Measurements from ENCODE around the gene SFXN5.

SFXN5 gene

DNA sequence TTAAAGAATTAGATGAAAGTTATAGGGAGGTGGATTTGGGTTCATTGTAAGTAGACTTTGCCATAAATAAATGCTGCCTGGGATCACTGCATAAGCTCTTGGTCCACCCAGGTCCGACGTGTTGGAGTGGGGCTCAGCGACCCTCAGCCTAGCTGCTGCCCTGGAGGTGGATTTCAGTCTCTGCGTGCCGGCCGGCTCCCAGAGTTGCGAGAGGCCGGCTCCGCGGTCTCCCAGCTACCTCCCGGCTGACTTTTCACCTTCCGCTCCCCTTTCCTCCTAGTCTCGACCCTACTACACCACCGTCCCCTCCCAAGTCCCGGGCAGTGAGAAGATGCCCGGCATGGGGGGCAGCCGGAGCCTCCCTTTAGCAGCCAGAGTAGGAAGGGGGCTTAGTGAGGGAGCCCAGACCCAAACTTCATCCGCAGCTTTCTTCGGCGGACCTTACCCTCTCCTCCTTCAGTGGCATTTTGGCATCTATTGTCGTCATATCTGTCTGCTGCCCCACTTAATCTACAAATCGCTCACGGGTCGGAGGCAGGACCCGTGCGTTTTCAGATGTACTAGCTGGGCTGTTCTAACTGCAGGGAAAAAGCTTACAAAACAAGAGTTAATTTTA lies 146.1 kb downstream of the SFXN5 start:
- Mint-ChIP-seq H3K36me3 (peaks cover 0 to 2% of the 10 kb centered on the region in 2 donors), H3K9me3 (no peaks in the 10 kb centered on the region), H3K27me3 (peaks cover 44 to 49% of the 10 kb centered on the region in 2 donors), H3K4me3 (peak overlapping the region in 1 of 2 donors; percentile 3), H3K27ac (no peak overlapping the region), H3K4me1 (peaks cover 16 to 24% of the 10 kb centered on the region in 2 donors)
- ATAC-seq (replicated peaks): no peak
- no peak for DNase-seq

DNA sequence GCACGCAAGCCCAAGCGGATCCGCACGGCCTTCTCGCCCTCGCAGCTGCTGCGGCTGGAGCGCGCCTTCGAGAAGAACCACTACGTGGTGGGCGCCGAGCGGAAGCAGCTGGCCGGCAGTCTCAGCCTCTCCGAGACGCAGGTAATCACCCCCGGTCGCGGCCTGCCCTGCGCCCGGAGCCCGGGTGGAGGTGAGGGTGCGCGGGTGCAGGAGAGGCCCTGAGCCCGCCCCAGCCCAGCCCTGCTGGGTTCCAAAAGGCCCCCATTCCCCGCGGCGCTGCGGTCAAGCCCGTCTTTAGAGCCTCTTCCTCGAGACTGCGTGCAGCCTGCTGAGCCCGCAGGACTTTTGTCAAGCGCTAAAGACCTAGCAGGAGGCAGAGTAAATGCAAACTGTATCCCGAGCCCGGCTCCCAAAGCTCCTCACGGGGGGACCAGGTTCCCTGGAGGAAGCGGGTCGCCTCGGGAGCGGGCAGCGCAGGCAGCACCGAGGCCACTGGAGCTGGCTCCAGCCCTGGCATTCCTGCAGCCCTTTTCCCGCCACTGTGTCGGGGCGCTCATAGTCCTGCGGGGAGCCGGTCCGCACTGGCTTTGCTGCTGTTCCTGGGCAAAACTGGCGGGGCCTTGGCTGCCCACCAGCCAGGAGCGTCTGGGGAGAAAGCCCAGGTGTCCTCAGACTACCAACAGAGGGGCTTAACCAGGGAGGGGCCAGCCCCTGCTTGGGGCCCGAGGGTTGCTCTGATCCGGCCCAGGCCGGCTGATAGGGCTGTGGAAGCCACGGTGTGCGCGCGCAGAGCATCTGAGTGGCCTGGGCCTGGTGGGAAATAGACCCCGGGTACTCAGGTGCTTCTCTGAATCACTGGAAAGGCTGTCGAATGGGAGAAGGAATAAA lies 146.9 kb downstream of the SFXN5 start:
- Mint-ChIP-seq H3K36me3 (peaks cover 0 to 2% of the 10 kb centered on the region in 2 donors), H3K4me1 (peaks cover 18 to 31% of the 10 kb centered on the region in 2 donors), H3K9me3 (no peaks in the 10 kb centered on the region), H3K27ac (peak overlapping the region; percentile 89), H3K27me3 (peaks cover 49 to 57% of the 10 kb centered on the region in 2 donors), H3K4me3 (peak overlapping the region in 1 of 2 donors; percentile 47)
- peak; percentile 16 for DNase-seq
- ATAC-seq (replicated peaks): no peak

- H3K4me1 Mint-ChIP-seq: peaks cover 18 to 34% of the 10 kb centered on the region in 2 donors
- DNase-seq (no peak), ATAC-seq (replicated peaks) (peak; percentile 46 to 62)
- H3K27me3 Mint-ChIP-seq: peaks cover 51 to 60% of the 10 kb centered on the region in 2 donors
- no peaks in the 10 kb centered on the region for H3K9me3 Mint-ChIP-seq
- H3K4me3 Mint-ChIP-seq: peak overlapping the region; percentile 41 to 47
- H3K36me3 Mint-ChIP-seq: peaks cover 0 to 2% of the 10 kb centered on the region in 2 donors
- H3K27ac Mint-ChIP-seq: peak overlapping the region; percentile 89
Observed at GRCh38 chr2:72923833-72924352, 147.6 kb downstream of the SFXN5 start.

DNA sequence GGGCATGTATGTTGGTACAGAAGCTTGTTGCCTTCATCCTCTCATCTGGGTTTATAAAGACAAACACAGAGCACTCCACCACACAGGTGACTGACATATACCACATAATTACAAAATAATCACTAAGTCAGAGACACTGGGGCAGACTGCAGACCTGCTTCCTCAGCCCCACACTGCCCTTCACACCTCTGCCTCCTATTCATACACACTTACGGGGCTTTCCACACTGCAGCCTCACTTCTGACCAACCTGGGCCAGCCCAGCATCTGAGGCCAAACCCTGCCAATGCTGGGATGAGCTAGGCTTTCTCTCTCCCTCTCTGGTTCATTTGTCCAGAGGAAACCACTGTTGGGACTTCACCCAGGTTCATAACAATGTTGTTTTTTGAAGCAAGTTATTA lies 149.7 kb downstream of the SFXN5 start:
- no peak for ATAC-seq (replicated peaks)
- H3K27ac Mint-ChIP-seq: no peak overlapping the region
- H3K4me1 Mint-ChIP-seq: peaks cover 24 to 37% of the 10 kb centered on the region in 2 donors
- H3K36me3 Mint-ChIP-seq: peaks cover 0 to 2% of the 10 kb centered on the region in 2 donors
- H3K4me3 Mint-ChIP-seq: no peak overlapping the region
- DNase-seq: no peak
- H3K27me3 Mint-ChIP-seq: peaks cover 59 to 64% of the 10 kb centered on the region in 2 donors
- no peaks in the 10 kb centered on the region for H3K9me3 Mint-ChIP-seq

GRCh38 chr2:72921088-72921851 lies 150.2 kb downstream of the SFXN5 start:
- peaks cover 0 to 2% of the 10 kb centered on the region in 2 donors for H3K36me3 Mint-ChIP-seq
- H3K9me3 Mint-ChIP-seq: no peaks in the 10 kb centered on the region
- peaks cover 62 to 70% of the 10 kb centered on the region in 2 donors for H3K27me3 Mint-ChIP-seq
- H3K27ac Mint-ChIP-seq: no peak overlapping the region
- peaks cover 28 to 43% of the 10 kb centered on the region in 2 donors for H3K4me1 Mint-ChIP-seq
- H3K4me3 Mint-ChIP-seq: no peak overlapping the region
- no peak for ATAC-seq (replicated peaks)
- DNase-seq: no peak

DNA sequence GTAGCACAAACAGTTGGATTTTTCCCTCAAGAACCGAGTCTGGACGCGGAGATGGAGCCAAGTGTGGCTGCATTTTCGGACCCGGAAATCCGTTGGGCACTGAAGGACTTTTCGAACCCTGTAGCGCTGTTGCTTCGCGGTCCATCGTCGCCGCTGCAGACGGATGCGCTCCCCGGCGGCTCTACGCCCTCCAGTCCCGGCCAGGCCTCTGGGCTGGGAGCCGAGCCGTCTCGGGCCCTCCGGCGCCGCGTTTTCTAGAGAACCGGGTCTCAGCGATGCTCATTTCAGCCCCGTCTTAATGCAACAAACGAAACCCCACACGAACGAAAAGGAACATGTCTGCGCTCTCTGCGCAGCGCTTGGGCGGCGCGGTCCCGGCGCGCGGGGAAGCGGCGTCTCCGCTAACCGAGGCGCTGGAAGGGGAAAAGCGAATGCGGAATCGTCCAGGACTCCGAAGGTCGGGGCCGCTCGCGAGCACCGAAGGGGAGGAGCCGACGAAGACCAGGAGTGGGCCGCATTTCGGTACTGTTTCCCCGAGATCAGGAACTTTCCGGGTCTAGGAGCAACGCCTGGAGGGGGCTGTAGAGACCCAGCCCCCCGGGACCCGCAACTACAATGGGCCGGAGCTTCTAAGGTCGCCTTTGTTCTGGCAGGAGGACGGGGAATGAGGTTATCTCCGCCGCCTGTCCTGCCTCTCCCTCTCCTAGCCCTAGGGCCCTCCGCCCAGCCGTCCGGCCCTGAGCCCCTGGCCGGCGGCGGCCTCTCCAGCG lies 151.0 kb downstream of the SFXN5 start:
- peak in 1 of 2 donors; percentile 11 for ATAC-seq (replicated peaks)
- Mint-ChIP-seq H3K27ac (peak overlapping the region; percentile 78), H3K4me1 (peaks cover 28 to 47% of the 10 kb centered on the region in 2 donors), H3K36me3 (peaks cover 0 to 2% of the 10 kb centered on the region in 2 donors), H3K9me3 (no peaks in the 10 kb centered on the region), H3K4me3 (peak overlapping the region; percentile 80 to 82), H3K27me3 (peaks cover 62 to 74% of the 10 kb centered on the region in 2 donors)
- peak; percentile 36 for DNase-seq

DNA sequence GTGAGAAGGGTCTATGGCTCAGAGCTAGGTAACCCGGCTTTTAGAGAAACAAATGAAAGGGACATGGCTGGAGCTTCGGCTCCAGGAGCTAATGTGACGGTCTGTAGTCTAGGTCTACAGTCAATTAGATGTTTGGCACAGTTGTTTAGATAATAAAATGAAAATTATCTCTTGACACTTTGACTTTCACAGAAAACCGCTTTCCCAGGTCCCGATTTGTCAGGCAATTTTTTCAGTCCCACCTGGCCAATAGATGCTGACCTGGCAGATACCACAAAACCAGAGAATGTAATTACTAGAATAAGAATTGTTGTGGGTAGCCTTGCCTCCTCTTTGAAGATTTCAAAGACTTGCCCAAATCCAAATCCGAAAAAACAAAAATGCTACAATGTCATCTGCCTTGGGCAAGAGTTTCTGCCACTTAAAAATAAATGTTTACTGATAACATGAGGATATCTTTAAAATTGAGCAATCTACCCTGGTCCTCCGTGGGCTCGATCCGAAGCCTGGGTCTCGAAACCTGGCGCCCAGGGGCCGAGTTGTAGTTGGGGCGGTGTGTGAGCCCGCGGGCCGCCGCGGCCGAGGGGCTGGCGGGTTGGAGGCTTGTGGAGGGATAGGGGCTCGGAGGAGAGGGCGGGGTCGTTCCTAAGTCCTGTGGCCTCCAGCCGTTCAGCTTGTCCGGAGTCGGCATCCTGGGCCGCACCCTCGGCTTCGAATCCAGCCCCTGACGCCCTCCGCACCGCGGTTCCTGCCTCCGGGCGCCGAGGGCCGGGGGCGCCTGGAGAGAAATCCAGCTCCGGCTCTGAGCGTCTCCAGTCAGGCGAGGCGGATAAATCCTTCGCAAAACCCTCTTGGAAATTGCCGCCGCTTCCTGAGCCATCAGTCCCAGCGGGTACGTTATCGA lies 151.8 kb downstream of the SFXN5 start:
- DNase-seq (no peak), ATAC-seq (replicated peaks) (no peak)
- Mint-ChIP-seq H3K9me3 (no peaks in the 10 kb centered on the region), H3K27me3 (peaks cover 63 to 74% of the 10 kb centered on the region in 2 donors), H3K36me3 (peaks cover 0 to 2% of the 10 kb centered on the region in 2 donors), H3K4me1 (peaks cover 34 to 53% of the 10 kb centered on the region in 2 donors), H3K27ac (no peak overlapping the region), H3K4me3 (peak overlapping the region; percentile 80 to 82)

- Mint-ChIP-seq H3K4me1 (peaks cover 30 to 52% of the 10 kb centered on the region in 2 donors), H3K27ac (peak overlapping the region; percentile 89), H3K27me3 (peaks cover 64 to 78% of the 10 kb centered on the region in 2 donors), H3K4me3 (peak overlapping the region; percentile 60 to 83), H3K9me3 (no peaks in the 10 kb centered on the region), H3K36me3 (no peaks in the 10 kb centered on the region)
- no peak for ATAC-seq (replicated peaks)
- no peak for DNase-seq
Observed at GRCh38 chr2:72917877-72918553, 153.5 kb downstream of the SFXN5 start.

DNA sequence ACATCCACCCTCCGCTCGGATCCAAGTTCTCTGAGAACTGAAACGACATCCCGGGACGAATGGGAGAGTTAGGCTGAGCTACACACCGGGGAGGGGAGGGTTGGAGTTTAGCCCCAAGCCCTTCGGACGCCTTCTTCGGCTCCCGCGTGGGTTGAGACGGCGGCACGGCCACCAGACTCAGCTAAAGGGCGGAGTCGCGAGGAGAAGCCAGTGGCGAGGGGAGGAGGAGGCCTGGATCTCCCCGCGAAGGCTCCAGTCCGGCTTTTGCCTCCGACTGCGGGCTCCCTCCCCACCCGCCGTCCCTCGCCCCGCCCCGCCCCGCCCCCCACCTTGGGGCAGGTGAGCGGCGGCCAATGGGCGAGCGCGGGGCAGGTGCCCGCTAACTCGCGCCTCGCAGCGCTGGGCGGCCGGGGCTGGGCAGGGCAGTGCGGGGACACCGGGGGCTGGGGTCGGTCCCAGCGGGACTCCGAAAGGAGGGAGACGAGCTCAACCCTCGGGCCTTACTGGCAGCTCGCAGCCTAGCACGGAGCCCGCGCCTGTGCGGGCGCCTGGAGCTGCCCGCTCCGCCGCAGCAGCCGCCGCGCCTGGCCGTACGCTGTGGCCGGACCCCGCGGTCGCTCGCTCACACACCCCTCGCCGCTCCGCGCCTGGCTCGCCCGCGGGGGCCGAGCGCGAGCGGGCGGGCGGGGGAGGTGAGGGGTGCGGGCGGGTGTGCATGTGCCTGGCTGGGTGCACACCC lies 154.2 kb downstream of the SFXN5 start, which contains the start of gene EMX1:
TSS of gene EMX1 (plus strand) at position 382 of the 739 bp plus-strand sequence. CDS start at position 716, 334 bp downstream.
- peak; percentile 62 for DNase-seq
- Mint-ChIP-seq H3K9me3 (no peaks in the 10 kb centered on the region), H3K27me3 (peaks cover 57 to 75% of the 10 kb centered on the region in 2 donors), H3K36me3 (no peaks in the 10 kb centered on the region), H3K4me1 (peaks cover 30 to 52% of the 10 kb centered on the region in 2 donors), H3K4me3 (peak within 1 kb of the TSS; percentile 87 to 88), H3K27ac (peak within 1 kb of the TSS; percentile 95)
- peak; percentile 61 to 66 for ATAC-seq (replicated peaks)

DNA sequence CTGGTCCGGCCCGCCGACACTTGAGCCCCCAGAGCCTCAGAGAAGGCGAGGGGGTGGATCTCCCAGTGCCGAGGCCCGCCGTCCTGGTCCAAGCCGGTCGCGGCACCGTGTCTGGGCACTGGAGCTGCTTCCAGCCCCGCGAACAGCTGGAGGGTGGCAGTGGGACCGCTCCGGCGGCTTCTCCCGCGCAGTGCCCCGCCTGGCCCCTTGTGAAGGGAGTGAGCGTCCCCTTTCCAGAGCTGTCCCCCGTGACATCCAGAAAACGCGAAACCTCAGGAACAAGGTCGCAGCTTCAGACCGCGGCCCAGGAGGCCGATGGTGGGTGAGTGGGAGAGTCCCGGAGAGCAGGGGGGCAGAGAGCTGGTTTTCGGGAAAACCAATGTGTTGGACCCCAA lies 154.8 kb downstream of the SFXN5 start:
- H3K9me3 Mint-ChIP-seq: no peaks in the 10 kb centered on the region
- DNase-seq (no peak), ATAC-seq (replicated peaks) (peak; percentile 26 to 29)
- H3K4me1 Mint-ChIP-seq: peaks cover 28 to 52% of the 10 kb centered on the region in 2 donors
- peak overlapping the region; percentile 87 to 88 for H3K4me3 Mint-ChIP-seq
- H3K36me3 Mint-ChIP-seq: no peaks in the 10 kb centered on the region
- H3K27me3 Mint-ChIP-seq: peaks cover 57 to 75% of the 10 kb centered on the region in 2 donors
- peak overlapping the region; percentile 95 for H3K27ac Mint-ChIP-seq

DNA sequence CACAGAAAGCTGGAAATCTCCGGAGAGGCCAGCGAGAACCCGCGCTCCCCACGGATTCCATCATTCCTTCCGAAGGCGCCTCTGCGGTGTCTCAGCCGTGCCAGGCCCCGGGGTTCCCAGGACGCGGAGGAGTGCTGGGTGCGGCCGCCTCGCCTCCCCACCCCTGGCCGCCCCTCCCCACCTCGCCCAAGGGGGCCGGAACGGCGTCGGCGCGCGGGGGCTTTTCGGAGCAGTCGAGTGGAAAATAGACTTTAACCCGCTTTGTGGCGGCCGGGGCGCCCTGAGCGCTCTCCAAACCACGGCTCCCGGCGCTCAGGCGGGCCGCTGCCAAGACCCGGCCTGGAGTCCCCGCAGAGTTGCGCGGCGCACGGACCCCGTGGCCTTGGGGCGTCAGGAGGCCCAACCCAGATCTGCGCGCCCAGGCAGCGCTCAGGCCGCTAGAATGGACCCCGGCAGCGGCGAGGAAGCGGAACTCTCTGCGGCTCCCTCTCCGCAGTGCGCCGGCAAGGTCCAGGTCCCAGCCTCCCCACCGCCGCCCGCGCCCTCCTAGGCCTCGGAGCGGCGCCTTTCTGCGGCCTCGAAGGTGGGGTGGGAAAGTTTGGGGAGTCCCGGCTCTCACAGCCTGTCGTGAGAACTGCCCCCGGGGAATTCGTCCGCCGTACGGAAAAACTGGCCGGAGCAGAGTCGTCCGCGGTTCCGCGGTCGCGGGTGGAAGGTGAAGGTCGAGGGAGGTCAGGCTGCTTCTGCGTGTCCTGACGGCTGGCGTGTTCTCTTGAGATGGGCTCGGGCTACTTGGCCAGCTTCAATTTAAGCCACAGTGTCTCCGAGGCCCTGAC lies 155.4 kb downstream of the SFXN5 start:
- Mint-ChIP-seq H3K4me3 (peak overlapping the region; percentile 87 to 88), H3K36me3 (no peaks in the 10 kb centered on the region), H3K27ac (peak overlapping the region; percentile 95), H3K4me1 (peaks cover 28 to 49% of the 10 kb centered on the region in 2 donors), H3K27me3 (peaks cover 57 to 75% of the 10 kb centered on the region in 2 donors), H3K9me3 (no peaks in the 10 kb centered on the region)
- DNase-seq (peak; percentile 64), ATAC-seq (replicated peaks) (peak; percentile 68 to 72)

Data from stimulated activated naive B cell treated with anti-CD40 and anti-IgM and Interleukin-4, amounts not matched to agents 10 μg/mL and 1 μg/mL and 100 μg/mL, for 72 hours (primary cell).